NOMO-1 treated with DMSO at 0.1 percent for 48 hours (cell line): ENCODE results near the gene MAP3K19.
"Not testable (repeated sequence)": the region's sequence is repeated elsewhere in the genome, so short reads cannot be mapped to it uniquely, and the experiment has no call there.

ENCODE experiments used
- DNase-seq: peaks from one replicate; lab custom pipeline; 2025; ENCODE audit not compliant: unreplicated experiment; lab: John Stamatoyannopoulos, UW

The MAP3K19 gene

GRCh38 chr2:135052042-135052876, 5.0 kb upstream of the MAP3K19 start, which contains the start of gene RAB3GAP1:
Gene RAB3GAP1, plus strand, starts transcription at chr2:135052292. Its CDS starts 16 bp downstream, at chr2:135052308.
- peak; percentile 81 for DNase-seq

- no peak for DNase-seq
Observed at GRCh38 chr2:135050684-135051083, 3.4 kb upstream of the MAP3K19 start.

- DNase-seq = no peak
Observed at GRCh38 chr2:135050132-135050531, 2.9 kb upstream of the MAP3K19 start.

GRCh38 chr2:135048122-135048521, 875 bp upstream of the MAP3K19 start:
- DNase-seq = no peak

- no peak for DNase-seq
Observed at GRCh38 chr2:135043345-135043744, 3.9 kb downstream of the MAP3K19 start.

GRCh38 chr2:135037831-135038230, 9.4 kb downstream of the MAP3K19 start:
- no peak for DNase-seq

GRCh38 chr2:135033216-135033615, 14.0 kb downstream of the MAP3K19 start:
- DNase-seq = not testable (repeated sequence)

- DNase-seq = no peak
Observed at GRCh38 chr2:135030826-135031225, 16.4 kb downstream of the MAP3K19 start.

GRCh38 chr2:135029481-135030134, 17.6 kb downstream of the MAP3K19 start:
- no peak for DNase-seq

GRCh38 chr2:135023886-135024485, 23.3 kb downstream of the MAP3K19 start:
- no peak for DNase-seq

GRCh38 chr2:135022952-135023880, 24.0 kb downstream of the MAP3K19 start:
- no peak for DNase-seq

- DNase-seq = no peak
Observed at GRCh38 chr2:135021618-135022017, 25.6 kb downstream of the MAP3K19 start.

- DNase-seq = no peak
Observed at GRCh38 chr2:135011633-135012032, 35.6 kb downstream of the MAP3K19 start.

GRCh38 chr2:135010200-135010942, 36.9 kb downstream of the MAP3K19 start:
- no peak for DNase-seq

GRCh38 chr2:135009339-135009738, 37.9 kb downstream of the MAP3K19 start:
- no peak for DNase-seq

- DNase-seq = no peak
Observed at GRCh38 chr2:135005753-135006152, 41.5 kb downstream of the MAP3K19 start.

- DNase-seq = peak; percentile 20
Observed at GRCh38 chr2:135004005-135004746, 43.1 kb downstream of the MAP3K19 start.

- no peak for DNase-seq
Observed at GRCh38 chr2:135002836-135003235, 44.4 kb downstream of the MAP3K19 start.

- no peak for DNase-seq
Observed at GRCh38 chr2:134999521-134999920, 47.7 kb downstream of the MAP3K19 start.
